Measurements from ENCODE around the gene TATDN2. TPM values are rescaled to one million over a fixed set of nuclear protein-coding genes. Genes with fewer than 3 reads are reported as not detected.
"Not testable (repeated sequence)": the region's sequence is repeated elsewhere in the genome, so short reads cannot be mapped to it uniquely, and the experiment has no call there.

The TATDN2 gene
- total and polyA plus RNA-seq, 9 of the 15 experiments (the other 6 are each of a cell fraction or from before 2014, with no cell fraction given), result 5.2 to 44.7 (median 25.8) TPM

GRCh38 chr3:10265833-10266232 lies 17.6 kb downstream of the TATDN2 start:
- ATAC-seq, result no peak

GRCh38 chr3:10266936-10267335 lies 18.7 kb downstream of the TATDN2 start:
- H4K20me1 ChIP-seq (replicated peaks; ENCODE audit: control insufficient read depth, insufficient read depth, low read length); H3K27ac ChIP-seq (ENCODE audit: extremely low read depth, low read depth, low read length); CTCF ChIA-PET (ENCODE audit: low intra/inter-chr PET ratio); H3K9me3 ChIP-seq (replicated peaks; ENCODE audit: control insufficient read depth, insufficient read depth, low read depth, low read length); H3K4me1 ChIP-seq (replicated peaks in 1 of 2; ENCODE audit: control insufficient read depth in 2 of 2, insufficient read depth in 2 of 2, low read length in 2 of 2); ATAC-seq; intact Hi-C loops (cut with micrococcal nuclease); in situ Hi-C loops (cut with MboI); H3K4me3 ChIP-seq; FAIRE-seq; POLR2A ChIA-PET; H3K27me3 ChIP-seq (ENCODE audit: control insufficient read depth in 2 of 2, insufficient read depth in 2 of 2, low read length in 2 of 2); DNase-seq (ENCODE audit: extremely low read depth in 1 of 4, low spot score in 3 of 4); H3K9ac ChIP-seq (ENCODE audit: insufficient read depth in 1 of 2, low read depth in 2 of 2, low read length in 2 of 2); H3K9me1 ChIP-seq (ENCODE audit: control insufficient read depth, insufficient read depth, low read length); BruUV-seq (replicated peaks); H3K4me2 ChIP-seq (ENCODE audit: insufficient read depth, low read length); H2AFZ ChIP-seq (ENCODE audit: low read depth, low read length): not testable (repeated sequence)
- H3K36me3 ChIP-seq (ENCODE audit: control insufficient read depth, insufficient read depth, low read length), result peaks cover 94% of the 10 kb centered on the region
- peaks cover 90% of the 10 kb centered on the region for H3K79me2 ChIP-seq (ENCODE audit: control insufficient read depth, insufficient read depth, low read length)
- WGBS (ENCODE audit: insufficient coverage, low coverage, missing lambda C conversion rate), result 83% methylated on average over 7 of the region's 7 CpGs

More at GRCh38 chr3:10265833-10266232, 17.6 kb downstream of the TATDN2 start:
- ChIA-PET CTCF (ENCODE audit: low intra/inter-chr PET ratio) (no interaction called here), POLR2A (interaction anchor here (1.5 kb wide), 1 partner anchor 15 kb away, joined by 4 read pairs; no protein-coding TSS in a partner anchor)
- intact Hi-C loops (cut with micrococcal nuclease), result no loop called here
- peaks cover 8% of the 10 kb centered on the region for H4K20me1 ChIP-seq (replicated peaks; ENCODE audit: control insufficient read depth, insufficient read depth, low read length)
- H3K9me3 ChIP-seq (replicated peaks; ENCODE audit: control insufficient read depth, insufficient read depth, low read depth, low read length), result no peaks in the 10 kb centered on the region
- H3K4me3 ChIP-seq, result no peak overlapping the region
- WGBS (ENCODE audit: insufficient coverage, low coverage, missing lambda C conversion rate), result 96% methylated on average over 2 of the region's 2 CpGs
- H3K36me3 ChIP-seq (ENCODE audit: control insufficient read depth, insufficient read depth, low read length), result peaks cover 93% of the 10 kb centered on the region
- H3K4me2 ChIP-seq (ENCODE audit: insufficient read depth, low read length), result no peak overlapping the region
- no TSS peak for BruUV-seq (replicated peaks)
- H3K79me2 ChIP-seq (ENCODE audit: control insufficient read depth, insufficient read depth, low read length), result peaks cover 84% of the 10 kb centered on the region
- H3K27me3 ChIP-seq (ENCODE audit: control insufficient read depth in 2 of 2, insufficient read depth in 2 of 2, low read length in 2 of 2), result no peaks in the 10 kb centered on the region
- TF ChIP-seq JUN (IDR thresholded peaks at IDR 0.05; ENCODE audit: borderline replicate concordance, low read depth, low read length) (no peak), JUN (CRISPR knock-in tag; IDR thresholded peaks at IDR 0.05; ENCODE audit: borderline replicate concordance) (no peak), TAF9B (IDR thresholded peaks at IDR 0.05; ENCODE audit: partially characterized antibody) (no peak), SMARCE1 (IDR thresholded peaks at IDR 0.05) (no peak), HLTF (IDR thresholded peaks at IDR 0.05) (no peak), ZNF282 (CRISPR knock-in tag; IDR thresholded peaks at IDR 0.05) (no peak), NFIX (CRISPR knock-in tag; IDR thresholded peaks at IDR 0.05; ENCODE audit: low read depth) (no peak), ZNF778 (CRISPR knock-in tag; IDR thresholded peaks at IDR 0.05) (no peak), ZNF699 (CRISPR knock-in tag; IDR thresholded peaks at IDR 0.05; ENCODE audit: insufficient replicate concordance) (no peak)
- no peak overlapping the region for H2AFZ ChIP-seq (ENCODE audit: low read depth, low read length)
- H3K27ac ChIP-seq (ENCODE audit: extremely low read depth, low read depth, low read length), result no peak overlapping the region
- H3K9ac ChIP-seq (ENCODE audit: insufficient read depth in 1 of 2, low read depth in 2 of 2, low read length in 2 of 2), result no peak overlapping the region
- no peaks in the 10 kb centered on the region for H3K9me1 ChIP-seq (ENCODE audit: control insufficient read depth, insufficient read depth, low read length)
- no peak for DNase-seq (ENCODE audit: extremely low read depth in 1 of 4, low spot score in 3 of 4)
- peaks cover 7 to 10% of the 10 kb centered on the region in 2 experiments; a peak in 4 of 5 replicates for H3K4me1 ChIP-seq (replicated peaks in 1 of 2; ENCODE audit: control insufficient read depth in 2 of 2, insufficient read depth in 2 of 2, low read length in 2 of 2)
- in situ Hi-C loops (cut with MboI), result no loop called here
- FAIRE-seq, result no peak

Measured in K562 (cell line).